GM18951 (cell line): Measurements from ENCODE around the gene KIZ.

Source experiments
- POLR2A ChIP-seq: IDR thresholded peaks from 4 replicates; pipeline ENCODE4 v1.6.1; 2011; ENCODE audit warnings: mild to moderate bottlenecking; ENCODE audit not compliant: insufficient read length, insufficient read depth; ENCODE audit errors: extremely low read depth
- in situ Hi-C: fragments of 300-500 bp; cut with MboI; formaldehyde crosslinking; loops from one replicate; pipeline ENCODE4 v1.12.0; 2022; ENCODE audit warnings: low sequenced_read_pairs, mixed read lengths, inconsistent platforms; ENCODE audit not compliant: unreplicated experiment

The KIZ gene

GRCh38 chr20:21266191-21266536 lies 140.3 kb downstream of the KIZ start:
- in situ Hi-C loops = no loop called here
- TF ChIP-seq POLR2A = no peak

- no peak for TF ChIP-seq POLR2A
- in situ Hi-C loops = no loop called here
Measured at GRCh38 chr20:21269772-21270171, 143.9 kb downstream of the KIZ start.

DNA sequence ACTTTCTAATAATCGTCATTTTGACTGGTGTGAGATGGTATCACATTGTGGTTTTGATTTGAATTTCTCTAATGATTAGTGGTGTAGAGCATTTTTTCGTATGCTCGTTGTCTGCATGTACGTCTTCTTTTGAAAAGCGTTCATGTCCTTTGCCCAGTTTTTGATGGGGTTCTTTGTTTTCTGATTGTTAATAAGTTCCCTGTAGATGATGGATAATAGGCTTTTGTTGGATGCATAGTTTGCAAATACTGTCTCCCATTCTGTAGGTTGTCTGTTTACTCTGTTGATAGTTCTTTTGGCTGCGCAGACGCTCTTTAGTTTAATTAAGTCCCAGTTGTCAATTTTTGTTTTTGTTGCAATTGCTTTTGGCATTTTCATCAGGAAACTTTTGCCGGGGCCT lies 144.9 kb downstream of the KIZ start:
- no peak for TF ChIP-seq POLR2A
- in situ Hi-C loops = no loop called here

DNA sequence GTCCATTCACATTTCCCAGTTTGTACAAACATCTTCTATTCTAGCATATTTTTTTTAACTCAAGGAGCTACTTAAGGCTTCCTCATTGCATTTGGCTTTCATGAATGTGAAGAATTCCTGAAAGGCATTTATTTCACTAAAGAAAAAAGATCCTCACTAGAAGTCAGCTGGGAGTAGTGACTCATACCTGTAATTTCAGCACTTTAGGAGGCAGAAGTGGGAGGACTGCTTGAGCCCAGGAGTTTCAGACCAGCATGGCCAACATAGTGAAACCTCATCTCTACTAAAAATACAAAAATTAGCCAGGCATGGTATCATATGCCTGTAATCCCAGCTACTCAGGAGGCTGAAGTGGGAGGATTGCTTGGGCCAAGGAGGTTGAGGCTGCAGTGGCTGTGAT lies 146.4 kb downstream of the KIZ start:
- in situ Hi-C loops = no loop called here
- TF ChIP-seq POLR2A = no peak

DNA sequence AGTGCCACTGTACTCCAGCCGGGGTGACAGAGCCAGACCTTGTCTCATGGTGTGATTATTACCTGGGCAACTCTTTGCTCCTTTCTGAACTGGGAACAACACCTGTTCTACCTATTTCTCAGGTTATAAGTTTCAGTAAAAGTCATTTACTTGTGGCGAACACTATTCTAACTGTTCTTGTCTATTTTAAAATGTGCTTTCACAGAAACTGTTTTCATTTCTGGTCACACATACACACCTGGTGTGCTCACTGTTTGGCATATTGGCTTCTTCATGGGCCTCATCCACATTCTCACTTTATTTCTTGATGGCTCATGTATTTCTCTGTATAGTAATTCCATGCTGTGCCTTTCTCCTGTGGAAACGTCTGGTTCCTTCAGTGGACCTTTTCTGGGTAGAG lies 146.8 kb downstream of the KIZ start:
- in situ Hi-C loops = no loop called here
- TF ChIP-seq POLR2A = no peak

DNA sequence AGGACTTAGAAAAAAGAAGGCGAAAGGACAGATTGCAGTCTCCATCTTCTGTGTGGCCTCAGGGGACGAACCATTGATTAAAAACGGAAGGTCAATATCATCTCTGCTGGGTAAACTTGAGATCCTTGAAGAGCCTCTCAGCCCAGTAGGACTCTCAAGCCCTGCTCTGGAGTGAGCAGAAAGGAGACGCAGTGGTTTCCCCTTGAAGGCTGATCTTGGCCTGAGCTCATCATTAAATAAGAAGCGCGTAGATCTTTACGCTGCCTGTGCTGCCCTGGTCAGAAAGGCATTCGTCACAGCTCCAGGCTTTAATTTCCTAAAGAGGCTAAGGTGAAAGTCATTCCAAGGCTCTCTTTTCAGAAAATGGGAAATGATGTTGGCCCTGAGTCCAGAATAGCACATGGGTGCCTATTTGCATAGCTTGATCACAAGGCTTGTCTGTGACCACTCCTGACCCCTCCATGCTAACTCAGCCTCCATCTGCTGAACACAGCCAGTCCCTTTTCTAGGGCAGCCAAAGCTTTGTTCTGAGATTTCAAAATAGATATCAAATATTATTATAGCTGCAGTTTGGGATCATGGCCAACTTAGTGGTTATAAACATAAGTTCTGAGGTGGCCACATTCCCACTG lies 148.0 kb downstream of the KIZ start:
- in situ Hi-C loops = no loop called here
- TF ChIP-seq POLR2A = no peak

GRCh38 chr20:21278829-21279228 lies 152.9 kb downstream of the KIZ start:
- in situ Hi-C loops = no loop called here
- no peak for TF ChIP-seq POLR2A

DNA sequence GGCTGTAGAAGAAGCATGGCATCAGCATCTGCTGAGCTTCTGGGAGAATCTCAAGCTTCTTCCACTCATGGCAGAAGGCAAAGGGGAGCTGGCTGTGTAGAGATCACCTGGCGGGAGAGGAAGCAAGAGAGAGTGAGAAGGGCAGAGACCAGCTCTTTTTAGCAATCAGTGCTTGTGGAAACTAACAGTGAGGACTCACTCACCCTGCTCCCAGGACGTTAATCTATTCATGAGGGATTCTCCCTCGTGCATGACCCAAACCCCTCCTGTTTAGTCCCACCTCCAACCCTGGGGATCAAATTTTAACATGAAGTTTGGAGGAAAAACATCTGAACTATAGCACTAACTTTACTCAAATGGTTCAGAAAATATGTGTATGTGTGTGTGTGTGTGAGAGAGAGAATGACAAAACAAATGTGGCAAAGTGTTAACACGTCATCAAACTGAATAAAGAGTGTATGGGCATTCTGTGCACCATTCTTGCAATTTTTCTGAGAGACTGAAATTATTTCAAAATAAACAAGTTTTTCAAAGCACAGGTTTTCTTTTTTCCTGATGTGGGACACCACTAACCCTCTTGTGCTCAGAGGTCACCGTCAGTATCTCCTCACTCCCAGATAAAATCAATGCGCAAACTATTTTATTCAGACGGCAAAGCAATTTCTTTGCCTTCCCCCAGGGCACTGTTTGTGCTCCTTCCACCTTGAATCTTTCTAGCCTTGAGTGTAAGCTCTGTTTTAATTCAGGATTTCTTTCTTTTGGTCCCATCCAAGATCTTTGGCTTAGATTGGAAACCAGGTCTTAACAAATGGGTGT lies 154.0 kb downstream of the KIZ start:
- in situ Hi-C loops = no loop called here
- no peak for TF ChIP-seq POLR2A

- in situ Hi-C loops = no loop called here
- TF ChIP-seq POLR2A = no peak
Measured at GRCh38 chr20:21280522-21281016, 154.7 kb downstream of the KIZ start.

DNA sequence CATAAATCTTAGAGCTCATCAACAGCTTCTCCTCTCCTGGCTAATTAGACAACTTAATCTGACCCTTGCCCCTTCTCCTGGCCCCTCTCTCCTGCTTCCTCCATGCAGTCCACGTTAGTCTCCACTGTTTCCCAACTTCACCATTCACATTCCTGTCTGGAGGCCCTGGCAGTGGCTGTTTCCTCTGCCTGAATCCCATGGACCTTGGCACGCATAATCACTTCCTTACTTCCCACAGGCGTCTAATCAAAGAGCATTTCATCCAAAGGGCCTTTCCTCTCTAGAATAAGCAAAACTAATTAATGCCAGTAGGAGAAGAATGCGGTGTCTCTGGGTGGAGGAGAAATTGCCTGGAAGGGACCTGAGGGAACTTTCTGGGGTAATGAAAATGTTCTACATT lies 160.9 kb downstream of the KIZ start:
- no peak for TF ChIP-seq POLR2A
- in situ Hi-C loops = no loop called here

DNA sequence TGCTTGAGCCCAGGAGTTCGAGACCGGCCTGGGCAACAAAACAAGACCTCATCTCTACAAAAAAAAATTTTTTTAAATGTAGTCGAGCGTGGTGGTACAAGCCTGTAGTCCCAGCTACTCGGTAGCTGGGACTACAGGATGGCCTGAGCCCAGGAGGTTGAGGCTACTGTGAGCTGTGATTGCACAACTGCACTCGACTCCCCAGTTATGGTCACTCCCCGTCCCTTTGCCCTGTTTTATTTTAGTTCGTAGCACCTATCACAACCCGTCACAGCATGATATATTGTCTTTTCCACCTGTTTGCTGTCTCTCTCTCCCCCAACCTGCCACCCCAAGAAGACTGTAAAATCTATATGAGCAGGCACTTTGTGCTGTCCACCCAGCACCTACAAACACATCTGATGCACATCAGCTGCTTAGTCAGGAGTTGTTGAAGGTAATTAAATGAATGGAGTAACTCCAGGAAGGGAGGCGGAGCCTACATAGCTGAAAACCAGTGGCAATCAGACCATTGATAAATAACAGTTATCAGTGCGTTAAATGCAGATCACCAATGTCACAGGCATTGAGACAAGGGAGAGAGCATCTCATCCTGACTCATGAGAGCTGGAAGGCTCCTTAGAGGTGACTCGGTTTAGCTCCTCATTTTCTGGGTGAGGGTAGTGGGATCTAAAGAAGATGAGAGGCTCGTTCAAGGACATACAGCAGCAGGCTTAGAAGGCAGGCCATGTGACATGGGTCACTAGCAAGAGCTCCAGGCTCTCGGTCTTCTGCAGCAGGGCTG lies 162.9 kb downstream of the KIZ start:
- in situ Hi-C loops = no loop called here
- no peak for TF ChIP-seq POLR2A

DNA sequence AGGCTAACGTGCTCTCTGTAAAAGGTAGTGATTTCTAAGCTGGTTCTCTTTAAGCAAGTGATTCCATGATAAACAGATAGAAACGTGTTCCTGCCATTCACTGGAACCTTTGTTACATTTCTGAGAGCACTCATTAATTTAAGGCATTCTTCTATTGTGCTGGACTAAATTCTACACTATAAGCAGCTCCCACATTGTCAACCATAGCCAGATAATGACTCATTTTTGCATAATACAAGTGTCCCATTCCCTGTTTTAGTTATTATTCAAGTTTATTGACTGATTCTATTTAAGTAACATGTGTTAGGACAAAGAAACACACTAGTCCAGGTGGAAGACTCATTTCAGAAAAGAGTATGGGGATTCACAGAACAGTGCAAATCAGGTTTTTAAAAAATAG lies 163.8 kb downstream of the KIZ start:
- no peak for TF ChIP-seq POLR2A
- in situ Hi-C loops = no loop called here

DNA sequence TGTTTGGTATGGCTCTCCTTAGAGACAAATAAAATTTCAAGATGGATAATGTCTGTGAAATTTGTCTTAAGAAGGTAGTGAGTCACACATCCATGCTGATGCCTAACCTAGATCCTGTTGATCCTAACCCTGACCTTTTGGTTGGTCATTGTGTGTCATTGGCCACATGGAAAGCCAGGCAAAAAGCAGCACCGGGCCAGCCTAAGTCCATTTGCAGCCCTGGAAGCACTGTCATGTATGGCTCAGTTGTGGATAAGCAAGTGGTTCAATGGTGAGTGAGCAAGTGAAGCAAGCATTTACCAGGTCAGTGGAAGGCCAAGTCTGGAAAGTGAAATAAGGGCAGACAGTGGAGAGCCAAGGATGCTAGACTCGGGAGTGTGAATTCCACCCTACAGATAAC lies 165.1 kb downstream of the KIZ start:
- TF ChIP-seq POLR2A = no peak
- in situ Hi-C loops = no loop called here
